HuH-7 (cell line): Measurements from ENCODE around the gene GLE1.
"Not testable (repeated sequence)": the region's sequence is repeated elsewhere in the genome, so short reads cannot be mapped to it uniquely, and the experiment has no call there.

Experiments used
- DNase-seq: peaks from one replicate; pipeline ENCODE4 v3.0.0; 2011; ENCODE audit warnings: low spot score

The GLE1 gene

DNA sequence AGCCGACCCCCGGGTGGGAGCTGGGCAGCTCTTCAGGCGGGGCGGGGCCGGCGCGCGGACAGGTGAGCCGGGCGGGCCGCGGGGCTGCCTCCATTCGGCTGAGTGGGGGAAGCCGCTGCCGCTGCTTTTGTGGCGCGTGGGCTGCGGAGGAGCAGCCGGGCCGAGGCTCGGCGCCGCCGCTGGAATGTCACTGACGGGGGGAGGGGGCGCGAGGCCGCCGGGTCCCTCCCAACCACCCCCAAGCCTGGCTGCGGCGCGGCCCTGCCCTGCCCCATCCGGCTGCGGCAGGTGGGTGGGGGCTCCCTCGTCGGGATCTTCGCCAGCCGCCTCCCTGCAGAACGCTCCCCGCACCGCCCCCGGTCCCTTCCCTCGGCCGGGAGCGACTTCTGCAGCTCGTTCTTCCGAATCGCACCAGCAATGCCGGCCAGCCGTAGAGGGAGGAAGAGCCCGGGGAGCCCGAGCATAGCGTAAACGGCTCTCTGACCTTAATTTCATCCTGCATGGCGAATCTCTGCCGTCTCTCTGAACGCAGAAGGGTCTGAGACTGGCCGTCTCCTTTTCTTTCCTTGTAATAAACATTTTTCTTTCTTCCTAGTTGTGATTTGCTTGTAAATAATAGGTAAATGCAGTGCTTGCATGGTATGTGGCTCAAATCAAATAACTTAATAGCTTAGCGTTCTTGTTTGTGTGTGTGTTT is 48.4 kb downstream of the GLE1 start:
- peak; percentile 43 for DNase-seq

GRCh38 chr9:128553728-128554127 is 49.2 kb downstream of the GLE1 start:
- DNase-seq = no peak

- DNase-seq = peak; percentile 79
These were observed 49.8 kb downstream of the GLE1 start for GRCh38 chr9:128554155-128554862.

GRCh38 chr9:128555180-128555721 is 50.7 kb downstream of the GLE1 start:
- peak; percentile 78 for DNase-seq

- DNase-seq = no peak
These were observed 51.8 kb downstream of the GLE1 start for GRCh38 chr9:128556276-128556675.

DNA sequence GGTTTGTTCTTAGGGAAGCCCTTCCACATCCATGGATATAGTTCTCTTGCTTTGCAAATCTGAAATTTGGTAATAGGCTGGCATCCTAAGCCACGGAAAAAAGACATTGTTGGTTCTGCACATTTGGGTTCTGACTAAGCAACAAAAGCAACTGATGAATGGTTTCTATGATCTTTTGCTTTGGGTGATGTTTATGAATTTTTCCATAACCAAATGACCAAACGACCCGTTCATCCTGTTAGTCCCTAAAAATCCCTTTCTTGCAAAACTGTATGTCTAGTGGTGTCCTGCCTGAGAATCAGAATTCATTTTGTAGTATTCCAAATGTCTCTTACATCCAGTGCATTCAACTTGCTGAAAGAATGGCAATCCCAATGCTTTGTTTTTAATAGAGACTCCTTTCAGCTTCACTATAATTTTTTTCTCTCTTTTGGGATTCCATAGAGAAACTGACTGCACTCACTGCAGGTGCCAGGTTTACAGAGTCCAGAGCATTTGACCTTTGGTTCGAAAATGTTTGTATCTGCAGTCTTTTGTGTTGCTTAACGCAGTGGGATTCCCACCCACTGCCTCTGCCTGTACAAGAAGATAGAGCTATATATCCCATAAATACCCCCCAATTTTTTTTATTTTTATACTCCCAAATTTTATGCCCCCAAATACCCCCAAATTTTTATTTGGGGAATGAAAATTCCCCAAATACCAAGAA is 52.6 kb downstream of the GLE1 start:
- DNase-seq = peak; percentile 46

DNA sequence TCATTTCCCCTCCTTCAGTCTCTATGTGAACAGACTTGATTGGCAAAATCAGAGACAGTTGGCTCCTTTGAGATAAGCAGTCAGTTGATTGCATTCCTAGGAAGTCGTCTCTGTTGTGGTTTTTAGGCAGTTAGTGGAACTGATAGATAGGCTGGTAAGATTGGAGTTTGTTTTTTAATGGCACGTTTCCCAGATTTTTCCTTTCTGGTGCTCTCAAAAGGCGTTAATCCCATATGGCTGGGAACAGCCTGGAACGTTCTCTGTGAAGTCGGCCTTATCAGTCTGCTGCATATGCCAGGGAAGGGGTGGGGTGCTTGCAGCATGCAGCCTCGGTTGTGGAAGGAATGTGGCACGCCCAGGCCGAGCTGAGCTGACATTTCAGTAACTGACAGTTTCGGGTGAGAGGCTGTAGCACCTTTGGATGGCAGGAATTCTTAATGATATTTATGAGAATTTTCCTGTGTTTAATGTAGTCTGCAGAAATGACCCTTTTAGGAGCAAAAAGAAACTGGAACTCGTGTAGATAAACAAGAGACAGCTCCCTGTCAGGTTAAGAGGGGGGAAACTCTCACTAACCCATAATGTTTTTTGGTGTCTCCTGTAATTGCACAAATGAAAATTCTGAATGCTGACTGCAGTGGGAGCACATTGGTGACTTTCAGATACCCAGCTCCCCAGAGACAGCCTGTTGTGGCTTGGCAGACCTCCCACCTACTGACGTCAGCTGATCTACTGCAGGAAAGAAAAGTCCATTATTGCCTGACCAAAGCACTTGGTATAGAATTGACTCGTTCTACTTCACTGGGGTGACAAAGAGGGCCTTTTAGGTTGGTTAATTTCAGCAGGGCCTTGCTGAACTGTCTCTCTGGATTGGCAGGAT is 54.2 kb downstream of the GLE1 start:
- peak; percentile 60 for DNase-seq

- DNase-seq = no peak
These were observed 61.1 kb downstream of the GLE1 start for GRCh38 chr9:128565578-128565977.

GRCh38 chr9:128568470-128569078 is 64.1 kb downstream of the GLE1 start:
- DNase-seq = no peak

DNA sequence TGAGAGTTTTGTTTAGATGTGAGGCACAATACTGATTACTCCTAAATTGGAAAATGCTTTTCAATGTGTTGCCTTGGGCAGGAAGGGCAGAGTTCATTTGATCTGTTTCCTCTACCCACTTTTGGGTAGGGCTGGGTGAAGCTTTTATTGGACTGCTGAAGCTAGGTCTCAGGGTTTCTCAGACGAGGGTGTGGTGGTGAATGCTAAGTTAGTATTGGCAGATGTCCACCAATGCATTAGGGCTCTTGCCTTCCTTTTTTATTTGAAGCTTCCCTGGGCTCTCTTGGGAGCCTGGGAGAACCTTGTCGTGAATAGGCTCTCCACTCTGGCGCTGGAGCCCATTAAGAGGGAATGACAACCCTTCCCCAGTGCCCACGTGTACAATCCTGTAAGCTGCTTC is 71.0 kb downstream of the GLE1 start:
- no peak for DNase-seq

DNA sequence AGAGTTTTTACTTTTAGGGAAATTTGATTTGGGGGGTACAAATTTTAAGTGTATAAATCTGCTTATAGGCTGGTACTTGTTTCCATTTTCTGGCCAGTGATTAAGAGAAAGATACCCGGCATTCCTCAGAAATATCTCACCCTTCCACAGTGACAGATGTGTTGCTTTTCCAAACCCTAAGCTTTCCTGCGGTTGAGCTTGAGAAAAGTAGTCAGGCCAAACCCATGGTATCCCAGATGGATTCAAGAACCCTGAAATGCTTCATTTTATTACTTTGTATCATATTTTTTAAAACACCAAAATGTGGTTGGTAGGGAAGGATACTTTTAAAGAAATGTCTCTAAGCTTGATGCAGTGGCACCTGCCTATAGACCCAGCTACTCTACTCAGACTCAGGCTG is 71.4 kb downstream of the GLE1 start:
- no peak for DNase-seq

- DNase-seq = no peak
These were observed 72.7 kb downstream of the GLE1 start for GRCh38 chr9:128577206-128577605.

GRCh38 chr9:128579194-128579593 is 74.7 kb downstream of the GLE1 start:
- no peak for DNase-seq

DNA sequence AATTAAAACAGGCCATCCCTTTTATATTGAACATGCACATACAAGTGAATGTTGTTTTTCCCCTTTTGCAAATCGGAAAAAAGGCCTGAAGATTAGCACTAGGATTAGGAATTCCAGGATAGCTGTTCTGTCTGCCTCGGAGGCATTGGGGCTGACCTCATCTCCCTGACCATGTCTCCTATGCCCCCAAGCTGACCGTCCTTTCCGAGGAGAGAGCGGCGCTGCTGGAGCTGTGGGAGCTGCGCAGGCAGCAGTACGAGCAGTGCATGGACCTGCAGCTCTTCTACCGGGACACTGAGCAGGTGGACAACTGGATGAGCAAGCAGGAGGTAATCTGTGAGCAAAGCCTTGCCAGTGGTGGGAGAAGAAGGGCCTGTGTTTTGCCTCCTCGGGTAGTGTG is 76.2 kb downstream of the GLE1 start:
- no peak for DNase-seq

DNA sequence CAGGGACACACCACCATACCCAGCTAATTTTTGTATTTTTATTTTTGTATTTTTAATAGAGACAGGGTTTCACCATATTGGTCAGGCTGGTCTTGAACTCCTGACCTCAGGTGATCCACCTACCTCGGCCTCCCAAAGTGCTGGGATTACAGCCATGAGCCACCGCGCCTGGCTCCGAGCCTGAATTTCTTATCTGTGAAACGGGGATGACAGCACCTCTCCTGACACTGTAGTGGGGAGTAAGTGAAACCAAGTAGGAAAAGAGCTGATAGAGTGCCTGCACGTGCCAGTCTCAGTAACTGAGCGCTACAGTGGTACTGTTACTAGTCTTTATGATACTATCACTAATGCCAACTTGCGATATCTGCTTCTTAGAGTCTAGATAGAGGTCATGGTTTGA is 80.6 kb downstream of the GLE1 start:
- DNase-seq = not testable (repeated sequence)

- not testable (repeated sequence) for DNase-seq
These were observed 82.4 kb downstream of the GLE1 start for GRCh38 chr9:128586934-128587333.

DNA sequence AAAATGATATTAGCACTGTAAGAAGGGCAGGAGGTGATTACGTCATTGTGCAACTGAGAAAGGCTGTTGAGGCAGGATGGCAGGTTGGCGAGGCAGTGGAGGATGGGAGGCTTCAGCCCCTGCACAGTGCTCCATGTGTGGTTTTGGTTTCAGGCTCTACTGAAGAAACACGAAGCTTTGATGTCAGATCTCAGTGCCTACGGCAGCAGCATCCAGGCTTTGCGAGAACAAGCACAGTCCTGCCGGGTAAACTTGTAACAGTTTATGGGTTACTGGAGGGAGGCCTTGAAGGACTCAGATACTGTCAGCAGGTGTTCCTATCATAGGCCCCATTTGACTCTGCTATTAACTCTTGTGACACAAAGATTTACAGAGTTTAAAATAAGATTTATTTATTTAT is 82.9 kb downstream of the GLE1 start:
- no peak for DNase-seq

GRCh38 chr9:128588581-128589233 is 84.2 kb downstream of the GLE1 start:
- DNase-seq = no peak
